Measurements from ENCODE around the gene RIMS4.

RIMS4 gene

GRCh38 chr20:44762466-44763140 is 47.7 kb downstream of the RIMS4 start:
- no peak for DNase-seq (ENCODE audit: low spot score)

- no peak for DNase-seq (ENCODE audit: low spot score)
Observed at GRCh38 chr20:44761423-44761822, 48.9 kb downstream of the RIMS4 start.

DNA sequence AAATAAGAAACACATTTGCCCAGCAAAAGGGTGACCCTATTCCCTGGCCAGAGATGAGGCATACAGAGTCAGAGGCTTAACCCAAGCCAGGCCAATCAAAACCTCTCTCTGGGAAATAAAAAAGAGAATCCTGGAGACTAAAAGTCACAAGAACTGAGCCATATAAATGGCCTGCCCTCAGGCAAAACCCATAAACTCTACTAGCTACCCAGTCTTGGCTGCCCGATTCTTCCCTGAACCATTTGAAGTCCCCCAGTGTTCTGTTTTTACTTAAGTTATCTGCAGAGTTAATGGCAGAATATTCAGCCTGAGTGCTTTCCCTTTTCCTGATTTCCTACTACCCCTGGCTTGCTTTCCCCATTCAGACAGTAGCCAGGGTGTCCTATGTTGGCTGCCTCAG is 50.8 kb downstream of the RIMS4 start:
- DNase-seq (ENCODE audit: low spot score): no peak

DNA sequence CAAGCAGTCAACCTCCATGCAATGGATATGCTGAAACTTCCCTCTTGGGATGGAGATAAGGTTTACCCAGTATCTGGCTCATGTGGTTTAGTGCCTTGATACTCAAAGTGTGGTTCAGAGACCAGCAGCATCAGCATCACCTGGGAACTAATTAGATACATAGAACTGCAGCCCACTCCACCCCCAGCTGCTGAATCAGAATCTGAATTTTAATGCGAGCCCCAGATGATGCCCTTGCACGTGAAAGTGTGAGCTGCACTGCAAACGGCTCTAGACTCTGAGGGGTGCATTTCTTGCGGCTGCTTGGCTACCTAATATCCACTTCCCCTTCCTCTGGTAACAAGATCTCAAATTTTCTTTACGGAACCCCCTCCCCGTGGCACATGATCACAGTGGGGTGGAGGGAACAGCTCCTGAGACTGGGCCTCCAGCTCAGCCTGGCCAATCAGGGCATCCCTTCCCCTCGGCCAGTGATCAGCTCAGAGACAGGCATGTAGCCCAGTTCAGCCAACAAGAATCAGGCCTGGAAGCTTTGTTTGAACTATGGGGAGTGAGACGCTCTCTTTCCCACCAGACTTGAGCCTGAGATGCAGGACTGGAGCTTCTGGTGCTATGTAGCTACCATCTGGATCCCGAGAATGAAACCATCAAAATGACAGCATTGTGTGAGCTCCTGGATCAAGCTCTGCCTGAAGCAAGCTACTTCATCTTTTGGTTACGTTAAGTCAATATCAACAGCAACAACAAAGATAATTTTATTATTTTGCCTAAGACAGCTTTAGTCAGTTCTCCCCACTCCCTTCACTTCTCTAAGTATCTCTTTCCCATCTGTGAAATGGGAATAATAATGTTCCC is 51.9 kb downstream of the RIMS4 start:
- DNase-seq (ENCODE audit: low spot score): no peak

DNA sequence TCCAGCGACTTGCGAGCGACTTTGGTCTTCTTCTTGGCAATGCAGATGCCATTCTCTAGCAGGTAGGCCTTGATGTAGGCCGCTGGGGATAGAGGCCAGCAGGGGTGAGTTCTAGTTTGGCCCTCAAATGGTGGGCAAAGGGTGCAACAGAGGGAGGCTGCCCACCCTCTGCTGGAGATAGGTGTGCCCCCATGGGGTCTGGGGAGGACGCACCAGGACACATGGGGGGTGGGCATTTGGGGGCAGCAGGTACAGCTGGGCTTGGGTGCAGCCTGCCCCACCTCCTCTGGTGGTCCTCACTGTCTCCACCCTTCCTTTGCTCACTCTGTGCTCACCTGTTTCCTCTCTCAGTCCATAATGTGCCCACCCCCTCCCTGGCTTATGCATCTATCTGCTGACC is 53.4 kb downstream of the RIMS4 start:
- DNase-seq (ENCODE audit: low spot score): no peak

GRCh38 chr20:44756011-44756688 is 54.2 kb downstream of the RIMS4 start:
- no peak for DNase-seq (ENCODE audit: low spot score)

GRCh38 chr20:44754554-44754953 is 55.8 kb downstream of the RIMS4 start:
- DNase-seq (ENCODE audit: low spot score): no peak

DNA sequence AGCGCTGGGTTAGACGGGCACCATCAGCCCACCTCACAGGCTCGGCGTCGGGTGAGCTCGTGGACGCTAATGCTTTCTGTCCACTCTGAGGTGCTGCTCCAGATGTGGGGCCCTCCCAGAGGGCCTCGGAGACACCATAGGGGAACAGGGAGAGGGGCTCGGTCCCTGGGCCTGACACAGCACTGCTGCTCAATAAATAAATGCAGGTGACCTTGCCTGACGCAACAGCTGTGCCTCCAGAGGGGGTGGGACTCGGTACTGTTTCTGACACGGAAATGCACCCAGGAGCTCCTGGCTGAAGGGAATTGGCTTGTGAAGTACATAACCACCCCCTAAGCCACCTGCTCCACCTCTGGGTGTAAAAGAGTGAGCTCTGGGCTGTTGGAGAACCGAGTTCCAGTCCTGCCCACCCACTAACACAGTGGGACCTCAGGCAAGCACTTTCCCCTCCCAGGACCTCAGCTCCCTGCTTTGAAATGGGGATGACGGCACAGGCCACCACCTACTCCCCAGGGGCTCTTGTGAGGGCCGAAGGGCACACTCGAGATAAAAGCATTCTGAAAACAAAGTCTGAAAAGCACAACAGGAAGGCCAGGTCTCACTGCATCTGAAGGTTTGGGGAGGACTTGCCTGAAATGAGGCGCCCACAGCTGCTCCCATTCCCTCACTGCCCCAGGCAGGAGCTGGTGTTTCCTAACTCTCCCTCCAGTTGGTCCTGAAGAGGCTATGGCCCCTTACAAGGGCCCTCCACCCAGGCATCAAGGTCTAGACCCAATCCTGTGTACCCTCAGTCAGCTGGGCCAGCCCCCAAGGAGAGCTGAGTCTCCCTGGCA is 58.0 kb downstream of the RIMS4 start:
- no peak for DNase-seq (ENCODE audit: low spot score)

GRCh38 chr20:44750081-44750805 is 60.1 kb downstream of the RIMS4 start:
- DNase-seq (ENCODE audit: low spot score): no peak

DNA sequence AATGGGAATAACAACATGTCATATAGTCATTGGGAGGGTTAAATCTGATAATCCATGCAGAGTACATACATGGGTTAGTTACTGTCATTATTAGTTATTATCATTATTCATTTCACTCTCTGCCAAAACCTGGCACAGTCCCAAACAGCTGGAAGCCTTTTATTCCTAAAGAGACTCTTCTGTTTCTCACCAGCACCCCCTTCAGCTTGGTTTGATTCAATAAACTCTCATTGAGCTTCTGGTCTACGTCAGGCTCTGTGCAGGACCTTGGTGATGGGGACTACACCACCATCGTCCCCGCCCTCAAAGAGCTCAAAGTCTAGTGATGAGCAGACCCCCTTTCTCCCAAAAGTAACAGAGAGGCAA is 62.4 kb downstream of the RIMS4 start:
- no peak for DNase-seq (ENCODE audit: low spot score)

GRCh38 chr20:44747166-44748004 is 63.0 kb downstream of the RIMS4 start:
- peak; percentile 84 for DNase-seq (ENCODE audit: low spot score)

- DNase-seq (ENCODE audit: low spot score): no peak
Observed at GRCh38 chr20:44746367-44747165, 63.8 kb downstream of the RIMS4 start.

DNA sequence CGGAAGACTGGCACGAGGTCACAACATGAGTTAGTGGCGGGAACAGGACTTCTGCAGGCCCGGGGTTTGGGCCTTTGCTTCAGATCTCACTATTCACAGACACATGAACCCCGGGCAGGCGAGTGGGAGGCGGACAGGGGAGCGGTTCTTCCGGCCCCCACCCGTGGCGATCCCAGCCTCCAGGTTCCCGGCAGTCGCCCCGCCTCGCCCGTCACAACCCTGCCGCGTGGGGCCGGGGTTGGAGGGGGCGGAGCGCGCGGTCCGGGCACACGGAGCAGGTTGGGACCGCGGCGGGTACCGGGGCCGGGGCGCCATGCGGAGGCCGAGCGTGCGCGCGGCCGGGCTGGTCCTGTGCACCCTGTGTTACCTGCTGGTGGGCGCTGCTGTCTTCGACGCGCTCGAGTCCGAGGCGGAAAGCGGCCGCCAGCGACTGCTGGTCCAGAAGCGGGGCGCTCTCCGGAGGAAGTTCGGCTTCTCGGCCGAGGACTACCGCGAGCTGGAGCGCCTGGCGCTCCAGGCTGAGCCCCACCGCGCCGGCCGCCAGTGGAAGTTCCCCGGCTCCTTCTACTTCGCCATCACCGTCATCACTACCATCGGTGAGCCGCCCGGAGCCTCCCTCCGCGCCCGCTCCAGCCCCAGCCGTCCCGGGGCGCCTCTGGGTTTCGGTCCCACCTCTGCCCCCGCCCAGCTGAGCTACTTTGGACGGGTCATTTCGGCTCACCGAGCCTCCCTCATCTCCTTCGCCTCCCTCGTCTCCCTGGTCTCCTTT is 64.6 kb downstream of the RIMS4 start, which contains the start of gene KCNK15:
KCNK15 (plus strand) TSS at position 268 of the 769 bp plus-strand sequence; CDS start at position 314, 46 bp downstream.
- DNase-seq (ENCODE audit: low spot score): no peak

DNA sequence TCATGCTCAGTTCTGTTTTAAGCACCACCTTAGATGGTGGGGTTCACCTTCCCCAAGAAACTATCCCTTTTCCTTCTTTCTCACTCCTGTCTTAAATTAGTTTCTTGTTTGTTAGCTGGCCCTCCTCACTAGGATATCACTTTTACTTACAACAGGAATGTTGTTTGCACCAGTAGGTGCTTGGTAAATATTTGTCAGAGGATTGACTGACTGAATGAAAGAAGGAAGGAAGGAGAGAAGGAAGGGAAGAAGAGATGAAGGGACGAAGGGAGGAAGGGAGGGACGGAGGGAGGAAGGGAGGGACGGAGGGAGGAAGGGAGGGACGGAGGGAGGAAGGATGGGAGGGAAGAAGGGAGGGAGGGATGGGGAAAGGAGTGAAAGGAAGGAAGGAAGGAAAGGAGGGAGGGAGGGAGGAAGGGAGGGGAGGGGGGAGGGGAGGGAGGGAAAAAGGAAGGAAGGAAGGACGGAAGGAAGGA is 65.2 kb downstream of the RIMS4 start:
- no peak for DNase-seq (ENCODE audit: low spot score)

DNA sequence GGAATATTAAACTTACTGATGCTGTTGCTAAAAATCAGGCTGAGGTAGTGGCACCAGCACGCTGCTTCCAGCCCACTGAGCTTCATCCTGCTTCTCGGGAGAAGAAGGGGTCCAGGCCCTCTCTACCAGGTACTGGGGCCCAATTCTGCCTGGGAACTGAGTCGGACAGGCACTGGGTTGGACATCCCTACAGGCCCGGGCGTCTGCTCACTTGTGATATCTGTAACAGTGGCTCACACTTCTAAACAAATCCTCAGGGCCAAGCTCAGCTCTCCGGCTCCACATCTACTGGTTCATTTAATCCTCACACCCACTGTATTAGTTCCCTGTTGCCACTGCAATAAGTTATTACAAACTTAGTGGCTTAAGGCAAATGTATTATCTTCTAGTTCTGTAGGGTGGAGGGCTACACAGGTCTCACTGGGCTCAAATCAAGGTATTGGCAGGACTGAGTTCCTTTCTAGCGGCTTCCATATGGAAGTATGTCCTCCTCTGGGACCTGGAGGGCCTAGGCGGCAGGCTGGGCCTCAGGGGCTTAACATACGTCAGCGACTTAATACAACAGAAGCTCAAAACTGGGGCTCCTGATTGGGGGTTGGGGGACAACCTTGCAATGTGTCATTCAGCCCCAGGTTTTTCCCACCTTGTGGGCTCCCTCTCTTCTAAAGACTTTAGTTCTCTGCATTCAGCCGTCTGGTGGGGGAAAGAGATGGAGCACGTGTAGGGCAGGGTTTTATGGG is 66.3 kb downstream of the RIMS4 start:
- DNase-seq (ENCODE audit: low spot score): peak; percentile 70

DNA sequence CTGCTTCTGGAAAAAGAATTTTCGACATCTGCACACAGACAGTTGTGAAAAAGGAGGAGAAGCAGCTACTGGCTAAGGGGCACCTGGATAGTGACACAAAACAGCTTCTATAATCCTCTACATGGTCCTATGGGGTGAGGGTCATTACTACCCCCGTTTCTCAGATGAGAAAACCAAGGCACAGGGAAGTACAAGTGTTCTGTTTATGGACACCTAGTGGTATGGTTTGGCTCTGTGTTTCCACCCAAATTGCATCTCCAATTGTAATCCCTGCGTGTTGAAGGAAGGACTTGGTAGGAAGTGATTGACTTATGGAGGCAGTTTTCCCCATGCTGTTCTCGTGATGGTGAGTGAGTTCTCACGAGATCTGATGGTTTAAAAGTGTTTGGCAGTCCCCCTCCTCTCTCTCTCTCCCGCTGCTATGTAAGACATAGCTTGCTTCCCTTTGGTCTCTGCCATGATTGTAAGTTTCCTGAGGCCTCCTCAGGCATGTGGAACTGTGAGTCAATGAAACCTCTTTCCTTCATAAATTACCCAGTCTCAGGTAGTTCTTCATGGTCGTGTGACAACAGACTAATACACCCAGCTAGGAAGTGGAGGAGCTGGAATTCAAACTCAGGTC is 67.2 kb downstream of the RIMS4 start:
- no peak for DNase-seq (ENCODE audit: low spot score)

- no peak for DNase-seq (ENCODE audit: low spot score)
Observed at GRCh38 chr20:44742304-44743079, 67.9 kb downstream of the RIMS4 start.

Data from D341Med (cell line).